Thyroid gland (tissue), 4 donors: ENCODE results near the gene ABLIM1. TPM values are rescaled to one million over a fixed set of nuclear protein-coding genes. Genes with fewer than 3 reads are reported as not detected.

ENCODE experiments used
- DNase-seq, 2 donors: peaks; one replicate each; pipeline ENCODE4 v3.0.0-alpha.2; 2019
- H3K27ac ChIP-seq, 3 donors: fragments of 200-600 bp; sonication (generic); 1 replicate in 2 of 3; 2 replicates in 1 of 3; pipeline ENCODE4 v1.5.1; 2016 to 2019; ENCODE audit warnings: mild to moderate bottlenecking in 1 of 3, moderate library complexity in 1 of 3
- H3K27me3 ChIP-seq: fragments of 200-600 bp; sonication (generic); one replicate; pipeline ENCODE4 v1.5.1; 2019
- H3K36me3 ChIP-seq, 2 donors: fragments of 200-600 bp; sonication (generic); one replicate each; pipeline ENCODE4 v1.5.1; 2016 to 2019
- H3K4me1 ChIP-seq, 2 donors: fragments of 200-600 bp; sonication (generic); one replicate each; pipeline ENCODE4 v1.5.1; 2017 to 2019
- H3K4me3 ChIP-seq, 3 donors: fragments of 200-600 bp; sonication (generic); replicated peaks in 1 of 3; 1 replicate in 2 of 3; 2 replicates in 1 of 3; pipeline ENCODE4 v1.5.1; 2016; ENCODE audit warnings: mild to moderate bottlenecking in 1 of 3
- H3K9me3 ChIP-seq: fragments of 200-600 bp; sonication (generic); one replicate; pipeline ENCODE4 v1.5.1; 2017
- POLR2A ChIP-seq, 2 donors: fragments of 450-650 bp; IDR thresholded peaks; one replicate each; pipeline ENCODE4 v1.6.1; 2017; ENCODE audit warnings: antibody characterized with exemption in 2 of 2, mild to moderate bottlenecking in 2 of 2, moderate library complexity in 1 of 2
- WGBS, 2 donors: methylation state at CpG; one replicate each; pipeline ENCODE4 v1.1.5; 2017; 5-methylcytosine and 5-hydroxymethylcytosine counted together
- intact Hi-C: fragments of 100-400 bp; cut with DNase I; formaldehyde crosslinking; loops from one replicate; pipeline ENCODE4 v1.15.1; 2023
- total RNA-seq, 4 donors: library from RNA; depleted of rRNA; stranded (reverse); fragments of >200 nt; gene quantifications; one replicate each; pipeline ENCODE4 v1.2.3, GENCODE V29; 2016
- TF ChIP-seq, protein P1 (sequence below), 6 experiments: fragments of 200-600 bp in 3 of 6; fragments of 450-650 bp in 3 of 6; sonication (generic) in 3 of 6; IDR thresholded peaks; one replicate each; pipeline ENCODE4 v1.5.1; 2016 to 2019; ENCODE audit warnings: antibody characterized with exemption in 6 of 6, mild to moderate bottlenecking in 2 of 6, inconsistent platforms in 1 of 6, moderate library complexity in 1 of 6

ABLIM1 gene
- total RNA-seq, 4 donors from 2014 or later, result 225 to 404 (median 382) TPM

DNA sequence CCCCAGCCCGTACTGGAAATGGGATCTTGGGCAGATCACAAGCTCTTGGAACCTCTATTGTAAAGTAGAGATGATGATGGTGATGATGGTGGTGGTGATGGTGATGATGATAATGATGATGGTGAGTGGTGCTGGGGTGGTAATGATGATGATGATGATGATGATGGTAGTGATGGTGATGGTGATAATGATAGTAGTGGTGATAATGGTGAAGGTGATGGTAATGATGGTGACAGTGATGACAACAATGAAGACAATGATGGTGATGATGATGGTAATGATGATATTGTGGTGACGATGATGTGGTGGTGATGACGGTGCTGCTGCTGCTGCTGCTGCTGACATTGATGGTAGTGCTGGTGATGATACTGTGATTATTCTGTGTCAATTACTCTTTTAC is 162.8 kb downstream of the ABLIM1 start:
- 94 to 98% methylated on average over 3 of the region's 3 CpGs for WGBS, 2 donors
- no peak overlapping the region for H3K4me3 ChIP-seq
- no peaks in the 10 kb centered on the region for H3K36me3 ChIP-seq
- H3K4me1 ChIP-seq, result peaks cover 20 to 36% of the 10 kb centered on the region in 2 donors
- no peaks in the 10 kb centered on the region for H3K9me3 ChIP-seq
- no peak for DNase-seq
- H3K27me3 ChIP-seq, result no peaks in the 10 kb centered on the region
- intact Hi-C loops, result no loop called here
- TF ChIP-seq, protein P1, sequence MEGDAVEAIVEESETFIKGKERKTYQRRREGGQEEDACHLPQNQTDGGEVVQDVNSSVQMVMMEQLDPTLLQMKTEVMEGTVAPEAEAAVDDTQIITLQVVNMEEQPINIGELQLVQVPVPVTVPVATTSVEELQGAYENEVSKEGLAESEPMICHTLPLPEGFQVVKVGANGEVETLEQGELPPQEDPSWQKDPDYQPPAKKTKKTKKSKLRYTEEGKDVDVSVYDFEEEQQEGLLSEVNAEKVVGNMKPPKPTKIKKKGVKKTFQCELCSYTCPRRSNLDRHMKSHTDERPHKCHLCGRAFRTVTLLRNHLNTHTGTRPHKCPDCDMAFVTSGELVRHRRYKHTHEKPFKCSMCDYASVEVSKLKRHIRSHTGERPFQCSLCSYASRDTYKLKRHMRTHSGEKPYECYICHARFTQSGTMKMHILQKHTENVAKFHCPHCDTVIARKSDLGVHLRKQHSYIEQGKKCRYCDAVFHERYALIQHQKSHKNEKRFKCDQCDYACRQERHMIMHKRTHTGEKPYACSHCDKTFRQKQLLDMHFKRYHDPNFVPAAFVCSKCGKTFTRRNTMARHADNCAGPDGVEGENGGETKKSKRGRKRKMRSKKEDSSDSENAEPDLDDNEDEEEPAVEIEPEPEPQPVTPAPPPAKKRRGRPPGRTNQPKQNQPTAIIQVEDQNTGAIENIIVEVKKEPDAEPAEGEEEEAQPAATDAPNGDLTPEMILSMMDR (IDR thresholded peaks at IDR 0.05), result no peak
- TF ChIP-seq POLR2A (IDR thresholded peaks at IDR 0.05), result no peak
- no peak overlapping the region for H3K27ac ChIP-seq

DNA sequence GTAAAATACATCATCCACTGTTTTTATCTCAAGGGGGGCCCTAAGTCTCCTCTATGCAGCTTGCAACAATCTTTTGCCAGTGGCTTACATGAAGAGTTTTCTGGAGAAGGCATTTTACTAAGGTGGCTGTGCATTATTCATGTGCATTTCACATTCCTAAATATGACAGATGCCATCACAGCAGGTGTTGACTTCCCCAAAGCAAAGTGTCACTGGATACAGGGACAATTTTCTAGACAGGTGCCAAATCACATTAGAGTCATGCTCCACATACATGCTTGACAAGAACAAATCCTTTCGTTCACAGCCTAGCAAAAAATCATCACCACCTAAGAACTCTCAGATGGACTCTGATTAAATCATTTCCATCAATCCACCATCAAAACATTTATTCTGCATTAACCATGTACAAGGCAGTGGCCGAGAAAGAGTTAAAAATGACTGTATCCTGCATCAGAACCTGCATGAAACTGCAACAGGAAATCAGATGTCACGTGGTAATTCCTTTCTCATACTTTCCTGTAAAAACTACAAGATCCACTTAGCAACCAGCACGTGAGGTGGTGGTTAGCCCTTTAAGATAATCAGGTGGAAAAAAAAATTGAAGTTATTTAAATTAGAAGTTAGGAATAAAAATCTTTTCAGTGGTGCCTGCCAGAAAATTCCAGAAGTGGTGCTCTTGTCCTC is 165.6 kb downstream of the ABLIM1 start:
- intact Hi-C loops, result no loop called here
- no peak for DNase-seq
- no peaks in the 10 kb centered on the region for H3K9me3 ChIP-seq
- H3K4me3 ChIP-seq, result no peak overlapping the region
- TF ChIP-seq, protein P1 (IDR thresholded peaks at IDR 0.05), result no peak
- no peak for TF ChIP-seq POLR2A (IDR thresholded peaks at IDR 0.05)
- H3K27ac ChIP-seq, result peak overlapping the region in 2 of 3 donors; percentile 22 to 31
- H3K27me3 ChIP-seq, result no peaks in the 10 kb centered on the region
- WGBS, 2 donors, result 38 to 40% methylated on average over 4 of the region's 4 CpGs
- H3K4me1 ChIP-seq, result peaks cover 37 to 39% of the 10 kb centered on the region in 2 donors
- peaks cover 5 to 8% of the 10 kb centered on the region in 2 donors for H3K36me3 ChIP-seq

DNA sequence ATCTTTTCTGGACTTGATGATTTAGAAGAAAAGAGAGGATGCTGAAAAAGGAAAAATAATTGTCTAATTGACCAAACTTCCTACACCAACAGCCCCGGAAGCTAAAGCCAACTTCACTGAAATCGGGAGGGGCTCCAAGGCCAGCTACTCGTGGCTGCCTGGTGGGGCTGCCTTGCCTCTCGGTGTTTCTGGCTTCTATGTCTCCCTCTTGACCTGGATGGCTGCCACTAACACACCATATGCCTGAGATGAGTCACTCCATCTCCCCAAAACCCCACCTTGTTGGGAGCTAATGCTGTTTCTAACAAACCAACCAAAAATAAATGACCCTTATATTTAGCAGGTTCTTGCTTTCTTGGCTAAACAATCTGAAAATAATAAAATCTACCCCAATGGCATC is 166.1 kb downstream of the ABLIM1 start:
- Histone ChIP-seq H3K9me3 (no peaks in the 10 kb centered on the region), H3K4me3 (no peak overlapping the region), H3K36me3 (peaks cover 5 to 8% of the 10 kb centered on the region in 2 donors), H3K4me1 (peaks cover 42 to 45% of the 10 kb centered on the region in 2 donors), H3K27ac (peak overlapping the region in 2 of 3 donors; percentile 22 to 31), H3K27me3 (no peaks in the 10 kb centered on the region)
- TF ChIP-seq POLR2A (IDR thresholded peaks at IDR 0.05), result no peak
- TF ChIP-seq, protein P1 (IDR thresholded peaks at IDR 0.05), result no peak
- intact Hi-C loops, result no loop called here
- DNase-seq, result peak in 1 of 2 donors; percentile 22
- WGBS, 2 donors, result 51 to 56% methylated on average over 4 of the region's 4 CpGs

GRCh38 chr10:114491419-114491818 is 166.7 kb downstream of the ABLIM1 start:
- Histone ChIP-seq H3K4me1 (peaks cover 44 to 50% of the 10 kb centered on the region in 2 donors), H3K9me3 (no peaks in the 10 kb centered on the region), H3K27me3 (no peaks in the 10 kb centered on the region), H3K36me3 (peaks cover 5 to 8% of the 10 kb centered on the region in 2 donors), H3K27ac (peak overlapping the region in 1 of 3 donors; percentile 31), H3K4me3 (no peak overlapping the region)
- no peak for TF ChIP-seq POLR2A (IDR thresholded peaks at IDR 0.05)
- TF ChIP-seq, protein P1 (IDR thresholded peaks at IDR 0.05), result no peak
- no peak for DNase-seq
- 78 to 81% methylated on average over 3 of the region's 3 CpGs for WGBS, 2 donors
- intact Hi-C loops, result no loop called here

DNA sequence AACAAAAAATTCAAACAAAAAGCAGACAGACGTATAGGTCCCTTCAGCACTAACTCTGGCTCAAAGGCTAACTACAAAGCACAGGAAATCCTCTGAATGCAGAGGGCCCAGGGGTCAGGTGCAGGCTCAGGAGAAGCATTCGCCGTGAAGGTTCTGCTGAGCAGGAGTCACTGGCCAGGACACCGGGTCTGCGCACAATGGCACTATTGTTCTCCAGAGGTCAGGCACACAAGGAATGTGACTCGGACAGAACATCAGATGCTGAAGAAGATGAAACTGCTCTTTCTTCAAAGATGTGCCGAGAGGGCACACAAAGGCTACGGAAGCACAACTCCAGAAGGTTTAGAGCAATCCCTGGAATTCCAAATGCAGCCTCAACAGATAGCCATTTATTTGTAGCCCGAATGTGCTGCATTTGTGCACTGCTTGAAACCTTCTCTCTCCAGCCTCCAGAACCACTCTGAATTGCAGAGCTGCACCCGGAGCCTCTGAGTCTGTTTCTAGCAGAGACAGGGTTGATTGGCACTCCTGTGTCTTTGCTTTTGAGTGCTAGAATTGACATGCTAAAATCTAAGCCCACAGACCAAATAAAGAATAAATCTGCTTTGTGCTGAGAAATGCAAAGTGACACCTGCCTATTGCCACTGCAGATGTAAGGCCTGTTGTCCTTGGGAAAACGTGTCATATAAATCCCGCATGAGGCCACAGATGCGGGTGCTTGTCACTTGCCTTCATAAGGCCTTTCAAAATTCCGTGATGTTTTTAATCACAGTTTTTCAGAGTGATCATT is 168.4 kb downstream of the ABLIM1 start:
- Histone ChIP-seq H3K9me3 (no peaks in the 10 kb centered on the region), H3K27ac (peak overlapping the region in 2 of 3 donors; percentile 97 to 100), H3K36me3 (peaks cover 8 to 10% of the 10 kb centered on the region in 2 donors), H3K27me3 (no peaks in the 10 kb centered on the region), H3K4me1 (peaks cover 60 to 67% of the 10 kb centered on the region in 2 donors), H3K4me3 (no peak overlapping the region)
- 76 to 84% methylated on average over 14 of the region's 14 CpGs for WGBS, 2 donors
- intact Hi-C loops, result no loop called here
- TF ChIP-seq, protein P1 (IDR thresholded peaks at IDR 0.05), result no peak
- TF ChIP-seq POLR2A (IDR thresholded peaks at IDR 0.05), result no peak
- DNase-seq, result no peak
